ENCODE measurements around the gene TMEM220. TPM values are rescaled to one million over a fixed set of nuclear protein-coding genes. Genes with fewer than 3 reads are reported as not detected.
"Not testable (repeated sequence)": the region's sequence is repeated elsewhere in the genome, so short reads cannot be mapped to it uniquely, and the experiment has no call there.

The TMEM220 gene
- total RNA-seq, 1 experiment from 2014 or later = 0.24 TPM

- DNase-seq (ENCODE audit: low read depth) = no peak
These were observed 25.8 kb upstream of the TMEM220 start for GRCh38 chr17:10755592-10756127.

DNA sequence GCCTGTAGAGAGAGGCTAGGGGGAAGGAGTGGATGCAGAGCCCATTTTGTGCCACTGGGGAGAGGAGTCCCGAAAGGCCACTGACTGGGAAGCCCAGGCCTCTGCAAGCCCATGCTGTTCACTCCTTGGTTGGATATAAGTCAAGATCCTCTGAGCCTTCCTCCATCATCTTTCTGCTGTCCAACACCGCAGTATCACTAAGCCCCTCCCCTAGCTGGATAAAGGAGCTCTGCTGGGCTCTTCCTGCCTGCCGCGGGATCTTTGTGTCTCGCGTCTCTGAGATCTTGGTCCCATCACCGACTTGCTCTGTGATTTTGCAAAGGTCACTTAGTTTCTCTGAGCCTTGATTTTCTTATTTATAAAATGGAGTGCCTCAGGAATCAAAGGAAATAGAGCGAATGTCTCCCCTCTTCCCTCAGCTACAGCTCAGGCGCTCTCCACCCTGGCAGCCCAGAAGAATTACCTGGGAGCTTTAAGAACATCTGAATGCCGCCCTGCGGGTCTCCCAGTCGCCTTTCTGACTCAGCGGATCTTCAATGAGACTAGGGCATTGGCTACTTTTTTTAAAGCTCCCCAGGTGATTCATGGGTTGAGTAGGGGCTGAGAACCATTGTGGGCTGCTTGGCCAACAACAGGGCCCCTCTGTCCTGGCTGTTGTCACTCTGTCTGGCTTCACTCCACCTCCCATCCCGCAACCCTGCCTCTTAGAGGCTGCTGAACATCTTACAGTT lies 25.2 kb upstream of the TMEM220 start:
- no peak for DNase-seq (ENCODE audit: low read depth)

DNA sequence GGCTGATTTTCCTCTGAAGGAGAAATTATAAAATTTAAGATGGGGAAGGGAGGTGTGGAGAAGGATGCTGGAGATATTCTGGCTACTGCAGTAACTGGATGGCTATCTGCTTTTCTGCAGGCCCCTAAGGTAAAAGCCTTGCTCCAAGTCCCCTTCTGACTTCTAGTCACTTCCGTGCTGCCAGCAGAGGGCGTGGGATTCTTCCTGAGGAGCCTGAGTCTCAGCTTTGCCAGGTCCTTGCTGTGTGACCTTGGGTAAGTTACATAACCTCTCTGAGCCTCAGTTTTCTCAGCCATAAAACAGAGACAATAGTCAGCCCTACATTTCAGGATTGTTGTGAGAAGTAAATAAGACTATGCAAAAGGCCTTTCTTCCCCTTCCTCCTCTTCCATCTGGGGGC lies 24.3 kb upstream of the TMEM220 start:
- no peak for DNase-seq (ENCODE audit: low read depth)

GRCh38 chr17:10752696-10753095 lies 22.9 kb upstream of the TMEM220 start:
- DNase-seq (ENCODE audit: low read depth) = no peak

DNA sequence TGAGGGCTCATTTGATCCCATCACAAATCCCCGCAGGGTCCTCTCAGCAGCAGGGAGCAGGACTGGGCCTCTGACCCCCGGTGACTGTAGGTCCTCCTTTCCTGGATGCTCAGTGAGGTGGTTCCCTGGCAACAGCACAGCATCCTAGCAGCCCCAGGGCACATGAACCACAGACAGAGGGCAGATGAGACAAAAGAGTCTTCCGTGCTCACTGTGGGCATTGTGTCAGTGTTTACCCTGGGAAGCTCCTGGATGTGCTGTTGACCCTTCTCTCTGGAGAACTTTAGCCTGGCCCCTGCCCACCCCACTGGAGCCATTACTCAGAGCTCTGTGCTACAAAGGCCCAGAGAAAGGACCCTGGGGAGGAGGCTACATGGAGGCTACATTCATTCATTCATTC lies 21.7 kb upstream of the TMEM220 start:
- no peak for DNase-seq (ENCODE audit: low read depth)

DNA sequence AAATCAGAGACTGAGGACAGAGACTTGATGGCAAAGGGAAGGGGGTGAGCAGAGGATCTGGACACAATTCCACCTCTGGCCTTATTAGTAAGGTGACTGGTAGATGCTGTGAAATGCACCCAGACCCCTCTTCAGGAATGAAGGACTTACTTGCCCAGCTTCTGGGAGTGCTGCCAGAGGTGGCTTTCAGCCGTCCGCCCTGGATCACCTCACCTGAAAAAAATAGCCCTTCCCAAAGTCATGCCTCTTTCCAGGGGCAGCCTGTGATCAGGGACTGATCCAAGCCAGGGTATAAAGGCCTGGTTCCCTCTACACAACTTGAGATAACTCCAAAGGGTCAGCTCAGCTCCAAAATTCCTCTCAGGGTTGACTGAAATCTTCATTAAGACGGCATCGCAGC lies 20.4 kb upstream of the TMEM220 start:
- DNase-seq (ENCODE audit: low read depth) = no peak

- no peak for DNase-seq (ENCODE audit: low read depth)
These were observed 18.8 kb upstream of the TMEM220 start for GRCh38 chr17:10748531-10749181.

DNA sequence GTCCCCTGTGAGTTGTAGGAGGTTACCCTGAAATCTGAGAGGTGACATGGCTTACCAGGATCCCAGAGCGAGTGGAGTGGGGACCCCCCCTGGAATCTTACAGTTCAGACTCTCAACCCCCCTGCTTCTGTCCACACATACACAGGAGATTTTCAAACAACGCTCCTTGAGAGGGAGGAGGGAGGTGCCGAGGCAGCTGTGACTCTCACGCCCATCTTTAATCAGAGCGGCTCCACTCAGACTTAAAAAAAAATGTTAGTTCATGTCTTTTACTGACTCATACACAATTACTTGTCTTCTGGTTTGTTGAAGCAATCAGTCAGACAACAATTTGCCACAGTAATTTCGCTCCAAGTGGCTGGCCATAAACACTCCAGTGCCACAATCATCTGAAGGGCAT lies 15.4 kb upstream of the TMEM220 start:
- DNase-seq (ENCODE audit: low read depth) = no peak

DNA sequence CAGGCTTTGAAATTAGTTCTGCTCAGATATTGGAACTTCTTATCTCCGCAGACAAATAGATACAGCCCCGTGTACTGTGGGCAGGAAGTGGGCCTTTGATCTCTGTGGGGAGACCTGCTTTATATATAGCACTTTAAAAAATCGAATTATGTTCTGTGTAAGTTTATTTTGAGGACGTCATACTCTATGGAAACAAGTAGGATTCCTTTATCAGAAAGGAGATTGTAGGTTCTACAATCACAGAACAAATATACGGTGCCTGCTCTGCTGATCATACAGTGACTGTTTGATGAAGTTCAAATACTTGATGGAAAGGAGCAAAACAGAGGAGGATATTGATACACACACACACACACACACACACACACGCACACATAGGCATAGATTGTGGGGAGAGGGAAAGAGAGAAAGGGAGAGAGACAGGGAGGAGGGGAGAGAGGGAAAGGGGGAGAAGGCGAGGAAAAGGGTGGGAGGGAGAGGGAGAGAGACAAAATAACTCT lies 14.7 kb upstream of the TMEM220 start:
- no peak for DNase-seq (ENCODE audit: low read depth)

DNA sequence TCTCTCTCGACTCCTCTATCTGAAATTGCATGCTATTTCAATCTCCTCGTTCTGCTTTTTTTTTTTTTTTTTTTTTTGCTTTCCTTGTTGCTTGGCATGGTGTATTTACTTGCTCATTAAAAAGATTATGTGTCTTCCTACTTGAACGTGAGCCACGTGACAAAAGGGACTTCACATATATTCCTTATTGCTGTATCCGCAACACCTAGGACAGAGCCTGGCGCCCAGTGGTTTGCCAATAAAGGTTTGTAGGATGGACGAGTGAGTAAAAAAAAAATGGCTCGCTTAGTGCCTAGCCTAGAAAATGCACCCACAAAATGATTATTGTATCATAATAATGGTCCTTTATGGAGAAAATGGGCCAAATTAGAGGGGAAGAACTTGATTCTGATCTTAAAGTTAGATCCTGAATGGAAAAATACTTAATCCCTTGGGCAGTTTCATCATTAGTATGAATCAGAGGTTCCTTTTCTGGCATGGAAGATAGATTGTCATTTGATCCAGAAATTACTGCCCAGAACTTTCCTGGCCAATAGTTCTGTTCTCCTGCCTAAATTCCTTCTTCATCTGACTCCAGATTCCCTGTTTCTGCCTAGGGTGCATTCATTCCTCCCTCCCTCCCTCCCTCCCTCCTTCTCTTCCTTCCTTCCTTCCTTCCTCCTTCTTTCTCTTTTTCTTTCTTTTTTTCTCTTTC lies 13.6 kb upstream of the TMEM220 start:
- DNase-seq (ENCODE audit: low read depth) = no peak

DNA sequence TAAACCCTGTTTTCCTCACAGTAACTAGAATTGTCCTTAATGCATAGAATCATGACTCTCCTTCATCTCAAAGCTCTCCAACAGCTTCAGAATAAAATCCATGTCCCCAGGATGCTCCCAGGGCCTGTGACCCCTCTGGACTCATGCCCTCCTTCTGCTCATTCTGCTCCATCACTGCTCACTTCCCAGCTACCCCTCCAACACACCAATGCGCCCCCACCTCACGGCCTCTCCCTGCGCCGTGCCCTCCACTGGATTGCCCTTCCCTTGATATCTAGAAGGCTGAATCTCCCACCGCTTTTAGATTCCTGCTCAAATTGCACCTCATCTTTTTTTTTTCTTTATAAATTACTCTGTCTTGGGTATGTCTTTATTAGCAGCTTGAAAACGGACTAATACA lies 12.6 kb upstream of the TMEM220 start:
- DNase-seq (ENCODE audit: low read depth) = no peak

DNA sequence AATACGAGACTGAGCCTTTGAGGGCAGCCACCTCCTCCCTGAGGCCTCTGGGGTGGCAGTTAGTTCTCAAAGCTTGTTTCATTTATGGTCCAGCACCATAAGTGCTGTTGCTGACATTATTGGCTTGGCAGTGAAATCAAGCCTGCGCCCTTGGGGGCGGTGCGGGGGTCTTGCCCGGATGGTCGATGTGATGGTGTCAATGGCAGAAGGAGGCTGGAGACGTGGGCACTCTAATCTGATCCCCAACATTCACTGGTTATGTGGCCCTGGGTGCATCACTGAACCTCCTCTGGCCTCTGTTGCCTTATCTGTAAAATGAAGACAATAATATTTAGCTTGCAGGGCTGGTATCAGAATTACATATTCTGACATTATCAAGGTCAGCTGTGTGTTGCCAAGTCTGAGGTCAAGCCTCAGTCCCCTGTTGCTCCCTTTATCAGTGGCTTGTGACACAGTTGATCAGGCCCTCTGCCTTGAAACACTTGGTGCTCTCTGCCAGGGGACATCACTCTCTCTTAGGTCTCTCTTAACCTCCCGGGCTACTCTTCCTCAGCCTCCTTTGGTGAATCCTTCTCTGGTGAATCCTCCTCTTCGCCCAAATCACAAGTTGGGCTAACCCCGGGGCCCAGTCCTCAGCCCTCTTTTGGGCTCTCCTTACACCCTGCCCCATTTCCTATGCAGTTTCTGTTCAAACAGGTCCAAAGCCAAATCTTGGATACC lies 11.8 kb upstream of the TMEM220 start:
- DNase-seq (ENCODE audit: low read depth) = no peak

- DNase-seq (ENCODE audit: low read depth) = no peak
These were observed 9.6 kb upstream of the TMEM220 start for GRCh38 chr17:10739386-10739785.

DNA sequence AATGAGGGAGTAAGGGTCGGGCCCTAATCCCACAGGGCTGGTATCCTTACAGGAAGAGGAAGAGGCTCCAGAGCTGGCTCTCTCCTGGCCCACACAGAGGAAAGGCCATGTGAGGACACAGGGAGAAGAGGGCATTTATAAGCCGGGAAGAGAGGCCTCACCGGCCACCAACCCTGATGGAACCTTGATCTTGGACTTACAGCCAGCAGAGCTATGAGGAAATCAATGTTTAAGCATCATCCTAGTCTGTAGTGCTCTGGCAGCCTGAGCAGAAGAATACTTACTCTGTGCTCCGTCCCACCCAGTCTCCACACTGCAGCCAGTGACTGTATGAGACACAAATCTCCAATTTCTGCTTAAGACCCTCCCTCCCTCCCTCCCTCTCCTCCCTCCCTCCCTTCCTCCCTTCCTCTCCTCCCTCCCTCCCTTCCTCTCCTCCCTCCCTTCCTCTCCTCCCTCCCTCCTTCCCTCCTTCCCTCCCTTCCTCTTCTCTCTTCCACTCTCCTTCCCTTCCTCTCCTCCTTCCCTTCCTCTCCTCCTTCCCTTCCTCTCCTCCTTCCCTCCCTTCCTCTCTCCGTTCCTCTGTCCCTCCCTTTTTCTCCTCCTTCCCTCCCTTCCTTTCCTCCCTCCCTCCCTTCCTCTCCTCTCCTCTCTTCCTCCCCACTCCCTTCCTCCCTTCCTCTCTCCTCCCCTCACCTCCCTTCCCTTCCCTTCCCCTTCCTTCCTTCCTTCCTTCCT lies 8.9 kb upstream of the TMEM220 start:
- DNase-seq (ENCODE audit: low read depth) = no peak

DNA sequence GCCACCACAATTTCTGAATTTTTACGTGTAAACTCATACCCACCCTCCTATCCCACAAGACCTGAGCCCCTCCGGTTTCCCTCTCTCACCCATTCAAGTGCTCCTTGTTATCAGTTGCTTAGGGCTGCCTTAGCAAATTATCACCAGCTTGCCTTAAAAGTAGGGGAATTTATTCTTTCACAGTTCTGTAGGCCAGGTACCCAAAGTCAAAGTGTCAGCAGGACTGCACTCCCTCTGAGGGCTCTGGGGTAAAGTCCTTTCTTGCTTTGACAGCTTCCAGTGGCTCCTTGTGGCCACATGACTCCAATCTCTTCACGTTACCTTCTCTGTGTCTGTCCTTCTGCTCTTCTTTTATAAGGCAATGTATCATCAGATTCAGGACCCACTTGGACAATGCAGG lies 7.9 kb upstream of the TMEM220 start:
- DNase-seq (ENCODE audit: low read depth) = no peak

- peak; percentile 46 for DNase-seq (ENCODE audit: low read depth)
These were observed 7.4 kb upstream of the TMEM220 start for GRCh38 chr17:10737168-10737622.

- no peak for DNase-seq (ENCODE audit: low read depth)
These were observed 6.0 kb upstream of the TMEM220 start for GRCh38 chr17:10735821-10736220.

GRCh38 chr17:10735251-10735650 lies 5.4 kb upstream of the TMEM220 start:
- DNase-seq (ENCODE audit: low read depth) = no peak

GRCh38 chr17:10733666-10734065 lies 3.8 kb upstream of the TMEM220 start:
- no peak for DNase-seq (ENCODE audit: low read depth)

GRCh38 chr17:10732121-10732520 lies 2.3 kb upstream of the TMEM220 start:
- not testable (repeated sequence) for DNase-seq (ENCODE audit: low read depth)

Data from HT1080 (cell line).